ENCODE measurements around the gene CCDC192.
"Not testable (repeated sequence)": the region's sequence is repeated elsewhere in the genome, so short reads cannot be mapped to it uniquely, and the experiment has no call there.

Gene CCDC192

DNA sequence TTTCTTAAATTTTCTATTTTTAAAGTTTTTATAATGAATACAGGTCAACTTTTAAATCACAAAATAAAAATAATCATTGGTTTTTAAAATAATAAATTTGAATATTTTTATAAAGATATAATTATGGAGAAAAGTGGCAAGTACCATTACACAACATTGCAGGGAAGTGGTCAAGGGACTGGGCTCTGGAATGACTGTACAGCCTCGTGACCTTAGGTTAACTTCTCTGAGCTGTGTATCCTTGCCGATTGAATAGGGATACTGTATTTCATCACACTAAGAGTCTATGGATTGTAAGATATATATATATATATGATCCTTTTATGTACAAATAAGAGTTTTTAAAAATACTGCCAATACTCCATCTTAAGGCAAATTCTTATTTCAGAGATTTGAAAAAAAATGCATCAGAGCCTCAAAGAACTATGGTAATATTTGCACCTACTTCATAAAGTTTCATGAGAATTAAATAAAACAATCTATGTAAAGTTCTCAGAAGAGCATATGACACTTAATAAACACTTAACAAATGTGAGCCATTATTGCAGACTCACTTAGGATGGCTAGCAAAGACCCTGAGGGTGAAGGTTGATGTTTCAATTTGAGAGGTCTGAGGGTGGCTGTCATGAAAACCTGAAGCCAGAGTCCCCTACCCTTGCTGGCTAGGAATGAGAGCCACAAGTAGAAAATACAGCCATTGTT is 136.5 kb downstream of the CCDC192 start:
- DNase-seq (ENCODE audit: extremely low read depth in 1 of 2, low read depth in 1 of 2), result no peak

DNA sequence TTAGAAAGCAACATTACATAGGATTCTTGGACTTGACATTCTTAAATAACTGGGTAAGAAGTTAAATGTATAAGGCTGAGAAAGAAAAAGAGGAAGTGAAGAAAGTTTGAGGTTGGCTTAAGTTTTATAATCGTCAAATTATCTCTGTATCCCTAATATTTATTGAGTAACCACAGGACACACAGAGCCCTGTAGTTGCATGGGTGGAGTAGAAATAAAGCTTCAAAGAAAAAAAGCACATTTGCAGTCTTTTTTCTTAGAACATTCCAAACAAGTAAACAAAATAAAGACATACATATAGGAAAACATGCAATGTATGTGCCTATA is 137.0 kb downstream of the CCDC192 start:
- DNase-seq (ENCODE audit: extremely low read depth in 1 of 2, low read depth in 1 of 2), result no peak

DNA sequence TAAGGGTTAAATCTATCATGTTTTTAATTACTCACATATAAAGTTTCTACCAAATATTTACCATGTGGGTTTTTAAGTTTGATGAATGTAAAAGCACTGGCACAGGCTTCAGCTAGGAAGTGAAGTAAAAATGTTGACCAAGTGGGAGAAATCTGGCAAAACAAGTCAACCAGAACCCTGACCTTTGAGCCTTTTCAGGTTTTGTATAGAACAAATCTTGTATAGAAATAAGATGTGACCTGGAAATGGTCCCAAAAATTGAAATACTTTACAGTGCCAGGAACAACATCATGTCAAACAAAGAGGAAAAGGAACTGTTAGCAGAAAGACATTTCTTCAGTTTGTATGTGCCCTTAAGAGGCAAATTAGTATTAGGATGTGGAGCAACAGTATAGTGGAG is 137.6 kb downstream of the CCDC192 start:
- DNase-seq (ENCODE audit: extremely low read depth in 1 of 2, low read depth in 1 of 2), result no peak

GRCh38 chr5:127844581-127845021 is 141.4 kb downstream of the CCDC192 start:
- no peak for DNase-seq (ENCODE audit: extremely low read depth in 1 of 2, low read depth in 1 of 2)

DNA sequence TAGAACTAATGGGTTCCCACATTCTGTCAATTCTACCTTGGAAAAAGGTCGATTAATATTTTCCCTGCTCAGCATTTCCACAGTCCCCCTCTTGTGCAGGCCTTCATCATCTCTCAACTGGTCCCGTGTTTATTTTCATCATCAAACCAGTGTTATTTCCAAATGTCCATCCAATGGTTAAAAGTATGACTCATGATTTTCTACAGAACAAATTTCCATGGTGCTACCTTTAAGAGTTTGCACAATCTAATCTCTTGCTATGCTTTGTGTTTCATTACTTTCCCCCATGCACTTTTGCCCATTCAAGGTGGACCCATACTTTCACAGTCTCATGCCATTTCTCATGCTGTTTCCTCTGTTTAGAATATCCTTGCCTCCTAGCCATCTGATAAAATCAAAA is 143.7 kb downstream of the CCDC192 start:
- no peak for DNase-seq (ENCODE audit: extremely low read depth in 1 of 2, low read depth in 1 of 2)

GRCh38 chr5:127847641-127848040 is 144.4 kb downstream of the CCDC192 start:
- DNase-seq (ENCODE audit: extremely low read depth in 1 of 2, low read depth in 1 of 2), result not testable (repeated sequence)

GRCh38 chr5:127848098-127848497 is 144.9 kb downstream of the CCDC192 start:
- no peak for DNase-seq (ENCODE audit: extremely low read depth in 1 of 2, low read depth in 1 of 2)

GRCh38 chr5:127849408-127849807 is 146.2 kb downstream of the CCDC192 start:
- no peak for DNase-seq (ENCODE audit: extremely low read depth in 1 of 2, low read depth in 1 of 2)

- no peak for DNase-seq (ENCODE audit: extremely low read depth in 1 of 2, low read depth in 1 of 2)
Observed at GRCh38 chr5:127849891-127850290, 146.7 kb downstream of the CCDC192 start.

DNA sequence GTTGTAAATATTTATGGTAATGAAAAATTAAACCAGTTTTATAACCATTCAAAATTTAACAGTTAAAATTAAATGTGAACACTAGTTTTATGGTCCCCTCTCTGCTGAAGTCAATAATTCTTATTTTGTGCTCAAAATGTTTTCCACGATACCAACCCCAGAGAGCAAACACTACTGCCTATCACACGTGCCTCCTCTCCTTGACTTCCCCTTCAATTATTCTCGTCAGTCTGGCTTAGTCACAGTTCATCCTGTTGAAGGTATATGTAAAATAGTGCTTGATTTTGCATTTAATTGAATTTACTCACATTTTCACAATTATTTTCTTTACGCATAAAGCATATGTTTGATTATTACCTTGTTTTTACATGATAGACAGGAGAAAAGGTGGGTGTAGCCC is 148.8 kb downstream of the CCDC192 start:
- no peak for DNase-seq (ENCODE audit: extremely low read depth in 1 of 2, low read depth in 1 of 2)

- no peak for DNase-seq (ENCODE audit: extremely low read depth in 1 of 2, low read depth in 1 of 2)
Observed at GRCh38 chr5:127854520-127854919, 151.3 kb downstream of the CCDC192 start.

DNA sequence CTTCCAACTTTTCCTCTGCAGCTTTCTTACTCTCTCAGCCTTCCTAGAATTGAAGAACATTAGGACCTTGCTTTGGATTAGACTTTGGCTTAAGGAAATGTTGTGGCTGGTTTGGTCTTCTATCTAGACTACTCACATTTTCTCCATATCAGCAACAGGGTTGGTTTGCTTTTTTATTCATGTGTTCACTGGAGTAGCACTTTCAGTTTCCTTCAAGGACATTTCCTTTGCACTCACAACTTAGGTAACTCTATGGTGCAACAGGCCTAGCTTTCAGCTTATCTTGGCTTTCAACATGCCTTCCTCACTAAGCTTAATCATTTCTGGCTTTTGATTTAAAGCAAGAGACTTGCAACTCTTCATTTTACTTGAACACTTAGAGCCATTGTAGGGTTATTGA is 153.1 kb downstream of the CCDC192 start:
- DNase-seq (ENCODE audit: extremely low read depth in 1 of 2, low read depth in 1 of 2), result no peak

DNA sequence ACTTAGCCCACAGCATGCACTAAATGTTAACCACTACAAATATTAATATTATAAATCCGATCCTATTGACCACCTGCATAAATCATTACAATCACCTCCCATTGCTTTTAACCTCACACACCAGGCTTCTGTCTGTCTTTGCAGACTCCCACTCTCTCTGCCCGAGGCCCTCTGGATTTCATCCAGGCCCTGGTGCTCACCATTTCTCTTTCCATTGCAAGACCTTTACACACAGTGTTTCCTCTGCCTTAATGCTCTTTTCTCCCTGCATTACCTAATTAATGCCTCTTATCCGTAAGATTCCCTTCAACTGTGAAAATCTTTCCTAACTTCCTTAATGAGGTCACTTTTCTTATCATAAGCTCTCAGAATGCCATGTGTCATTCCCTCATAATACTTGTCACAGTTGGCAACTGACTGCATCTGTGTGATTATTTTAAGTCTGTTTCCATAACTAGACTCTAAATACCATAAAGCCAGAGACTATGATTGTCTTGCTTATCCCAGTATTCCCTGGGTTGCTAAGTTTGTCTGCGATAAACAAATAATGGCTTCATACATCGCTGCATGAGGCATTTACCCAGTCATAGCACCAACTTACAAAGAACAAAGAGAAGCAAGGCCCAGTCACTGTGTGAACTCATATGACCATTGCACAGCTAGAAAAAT is 155.1 kb downstream of the CCDC192 start:
- no peak for DNase-seq (ENCODE audit: extremely low read depth in 1 of 2, low read depth in 1 of 2)

DNA sequence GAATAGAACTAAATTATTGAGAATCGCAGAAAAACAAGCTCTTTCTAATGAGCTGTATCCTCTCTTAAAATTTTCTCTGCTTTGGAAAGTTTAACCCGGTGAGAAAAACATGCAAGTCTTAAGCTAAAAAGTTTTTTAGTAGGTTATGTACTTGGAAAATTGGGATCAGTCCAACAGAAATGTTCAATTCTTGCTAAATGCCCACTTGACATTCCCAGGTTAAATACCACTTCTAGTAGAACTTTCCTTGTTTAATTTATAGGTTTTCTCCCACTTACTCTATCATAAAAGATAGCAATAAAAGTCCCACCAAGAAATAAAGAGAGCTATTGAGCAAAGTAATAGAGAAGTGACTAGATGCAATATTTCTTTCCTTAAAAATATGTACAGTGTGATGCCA is 157.1 kb downstream of the CCDC192 start:
- DNase-seq (ENCODE audit: extremely low read depth in 1 of 2, low read depth in 1 of 2), result no peak

GRCh38 chr5:127863161-127863560 is 160.0 kb downstream of the CCDC192 start:
- no peak for DNase-seq (ENCODE audit: extremely low read depth in 1 of 2, low read depth in 1 of 2)

DNA sequence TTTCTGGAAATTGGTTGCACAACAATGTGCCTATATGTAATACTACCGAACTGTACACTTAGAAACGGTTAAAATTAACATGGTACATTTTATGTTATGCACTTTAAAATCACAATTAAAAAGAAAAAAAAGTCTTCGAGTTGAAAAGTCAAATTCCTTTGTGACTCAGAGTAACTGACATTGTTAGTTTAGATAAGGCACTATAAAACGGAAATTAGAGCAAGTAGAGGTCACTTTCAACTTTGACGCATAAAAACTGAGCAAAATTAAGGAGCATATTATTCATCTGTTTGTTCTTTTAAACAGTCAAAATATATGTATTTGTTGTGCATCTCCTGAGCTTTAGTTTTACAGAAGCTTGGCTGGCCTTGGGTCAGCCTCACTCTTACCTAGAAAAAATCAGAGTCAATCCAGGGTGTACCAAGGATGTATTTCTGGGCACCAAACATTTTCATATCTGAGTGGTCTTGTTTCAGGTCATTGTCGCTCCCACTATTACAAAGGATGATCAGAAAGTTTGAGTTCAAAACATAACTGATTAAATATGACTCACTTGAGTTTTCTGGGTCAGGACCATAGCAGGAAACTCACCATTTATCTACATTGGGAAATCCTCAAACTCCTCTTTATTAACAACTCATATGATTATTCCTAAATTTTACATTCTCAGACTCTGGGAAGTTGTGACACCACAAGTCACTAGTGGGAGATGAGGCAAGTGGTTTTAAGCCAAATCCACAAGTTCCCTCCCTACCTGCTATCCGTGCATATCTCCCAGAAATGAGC is 160.6 kb downstream of the CCDC192 start:
- DNase-seq (ENCODE audit: extremely low read depth in 1 of 2, low read depth in 1 of 2), result no peak

GRCh38 chr5:127864511-127864910 is 161.3 kb downstream of the CCDC192 start:
- DNase-seq (ENCODE audit: extremely low read depth in 1 of 2, low read depth in 1 of 2), result no peak

DNA sequence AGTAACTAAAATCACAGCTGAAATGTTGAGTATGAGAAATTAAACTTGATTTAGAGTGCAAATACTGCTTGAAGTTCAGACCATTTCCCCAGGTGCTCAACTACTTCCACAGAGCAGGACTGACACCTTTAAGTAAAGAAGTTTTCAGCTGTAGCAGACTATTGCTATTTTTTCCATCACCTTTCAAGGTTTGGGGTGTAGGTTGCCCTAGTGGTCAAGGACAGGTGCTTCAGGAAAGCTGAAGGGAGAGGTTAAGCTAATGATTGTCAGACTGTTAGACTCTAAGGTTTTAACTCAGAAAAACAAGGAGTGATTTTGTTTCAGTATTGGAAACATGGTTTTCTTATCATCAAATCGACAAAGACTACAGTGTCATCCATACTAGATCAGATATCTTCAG is 162.1 kb downstream of the CCDC192 start:
- DNase-seq (ENCODE audit: extremely low read depth in 1 of 2, low read depth in 1 of 2), result no peak

- no peak for DNase-seq (ENCODE audit: extremely low read depth in 1 of 2, low read depth in 1 of 2)
Observed at GRCh38 chr5:127867022-127867783, 164.0 kb downstream of the CCDC192 start.

- DNase-seq (ENCODE audit: extremely low read depth in 1 of 2, low read depth in 1 of 2), result no peak
Observed at GRCh38 chr5:127870914-127871313, 167.7 kb downstream of the CCDC192 start.

GRCh38 chr5:127871503-127872153 is 168.4 kb downstream of the CCDC192 start:
- DNase-seq (ENCODE audit: extremely low read depth in 1 of 2, low read depth in 1 of 2), result no peak

All from stimulated activated CD8-positive, alpha-beta memory T cell treated with anti-CD3 and anti-CD28 coated beads, Interleukin-7, amount 100 ng/mL, for 48 hours (primary cell).